Lower lobe of right lung (tissue), 2 donors: Measurements from ENCODE around the gene ZDHHC22. TPM values are rescaled to one million over a fixed set of nuclear protein-coding genes. Genes with fewer than 3 reads are reported as not detected.
"Not testable (repeated sequence)": the region's sequence is repeated elsewhere in the genome, so short reads cannot be mapped to it uniquely, and the experiment has no call there.

ENCODE experiments used
- ATAC-seq, 2 donors: fragments of 200-7000 bp; cut with Tn5 transposase; one replicate each; pipeline ENCODE4 v1.9.1; 2020 to 2022; ENCODE audit warnings: mild to moderate bottlenecking in 2 of 2, moderate library complexity in 2 of 2
- DNase-seq: peaks from one replicate; pipeline ENCODE4 v3.0.0-alpha.2; 2020
- H3K27ac ChIP-seq: fragments of 200-600 bp; one replicate; pipeline ENCODE4 v1.8.0; 2022
- H3K27me3 ChIP-seq: fragments of 200-600 bp; one replicate; pipeline ENCODE4 v1.8.0; 2022; ENCODE audit warnings: low read depth
- H3K36me3 ChIP-seq: fragments of 200-600 bp; one replicate; pipeline ENCODE4 v1.8.0; 2022; ENCODE audit warnings: mild to moderate bottlenecking
- H3K4me1 ChIP-seq: fragments of 200-600 bp; one replicate; pipeline ENCODE4 v1.8.0; 2022
- H3K4me3 ChIP-seq: fragments of 200-600 bp; one replicate; pipeline ENCODE4 v1.8.0; 2022; ENCODE audit warnings: mild to moderate bottlenecking
- H3K9me3 ChIP-seq: fragments of 200-600 bp; one replicate; pipeline ENCODE4 v1.8.0; 2022
- CTCF ChIP-seq: fragments of 200-600 bp; IDR thresholded peaks from one replicate; pipeline ENCODE4 v1.8.0; 2022; ENCODE audit warnings: antibody characterized with exemption, mild to moderate bottlenecking
- intact Hi-C: fragments of 100-400 bp; cut with DNase I; formaldehyde crosslinking; loops from one replicate; pipeline ENCODE4 v1.11.0; 2022
- total RNA-seq: library from RNA; stranded (reverse); fragmentation: NEBNext Ultra II Directional; extraction: Animal tissue kit (Norgen Biotek cat#: 25700); gene quantifications from one replicate; pipeline ENCODE4 v1.2.1, GENCODE V29; 2021
- donor health status: DM: no; HTN: yes; CAD: no; lungs with severe emphysema.

Gene ZDHHC22
- total RNA-seq, 1 donor from 2014 or later: not detected

- H3K4me1 ChIP-seq: peaks cover 12% of the 10 kb centered on the region
- no peak for ATAC-seq
- no peak overlapping the region for H3K4me3 ChIP-seq
- no peak overlapping the region for H3K27ac ChIP-seq
- H3K36me3 ChIP-seq: no peaks in the 10 kb centered on the region
- intact Hi-C loops: no loop called here
- no peak for TF ChIP-seq CTCF
- H3K9me3 ChIP-seq: no peaks in the 10 kb centered on the region
- H3K27me3 ChIP-seq: peaks cover 32% of the 10 kb centered on the region
- DNase-seq: no peak
These were observed 37.1 kb upstream of the ZDHHC22 start for GRCh38 chr14:77178656-77179055.

GRCh38 chr14:77177702-77178101, 36.1 kb upstream of the ZDHHC22 start:
- DNase-seq (no peak), ATAC-seq (no peak)
- no peak overlapping the region for H3K4me3 ChIP-seq
- intact Hi-C loops: no loop called here
- peaks cover 12% of the 10 kb centered on the region for H3K4me1 ChIP-seq
- no peaks in the 10 kb centered on the region for H3K36me3 ChIP-seq
- H3K9me3 ChIP-seq: no peaks in the 10 kb centered on the region
- H3K27me3 ChIP-seq: peaks cover 23% of the 10 kb centered on the region
- no peak for TF ChIP-seq CTCF
- H3K27ac ChIP-seq: no peak overlapping the region

GRCh38 chr14:77175843-77176242, 34.3 kb upstream of the ZDHHC22 start:
- ATAC-seq (no peak), DNase-seq (no peak)

GRCh38 chr14:77173911-77174617, 32.5 kb upstream of the ZDHHC22 start:
- intact Hi-C loops, H3K27me3 ChIP-seq, H3K9me3 ChIP-seq, H3K4me3 ChIP-seq, ATAC-seq, H3K36me3 ChIP-seq, H3K4me1 ChIP-seq, H3K27ac ChIP-seq, DNase-seq: not testable (repeated sequence)

More at GRCh38 chr14:77175843-77176242, 34.3 kb upstream of the ZDHHC22 start:
- intact Hi-C loops: no loop called here
- TF ChIP-seq CTCF: no peak
- Histone ChIP-seq H3K36me3 (no peaks in the 10 kb centered on the region), H3K27me3 (peaks cover 4% of the 10 kb centered on the region), H3K4me3 (no peak overlapping the region), H3K9me3 (no peaks in the 10 kb centered on the region), H3K27ac (no peak overlapping the region), H3K4me1 (no peaks in the 10 kb centered on the region)

GRCh38 chr14:77172916-77173315, 31.3 kb upstream of the ZDHHC22 start:
- Histone ChIP-seq H3K27me3 (no peaks in the 10 kb centered on the region), H3K36me3 (no peaks in the 10 kb centered on the region), H3K27ac (no peak overlapping the region), H3K4me1 (no peaks in the 10 kb centered on the region), H3K4me3 (no peak overlapping the region), H3K9me3 (peaks cover 8% of the 10 kb centered on the region)
- intact Hi-C loops: no loop called here
- no peak for TF ChIP-seq CTCF
- DNase-seq: no peak
- ATAC-seq: no peak

- no peaks in the 10 kb centered on the region for H3K27me3 ChIP-seq
- intact Hi-C loops: no loop called here
- no peak for TF ChIP-seq CTCF
- H3K9me3 ChIP-seq: peaks cover 8% of the 10 kb centered on the region
- no peak overlapping the region for H3K4me3 ChIP-seq
- no peaks in the 10 kb centered on the region for H3K36me3 ChIP-seq
- no peak for ATAC-seq
- no peak overlapping the region for H3K27ac ChIP-seq
- H3K4me1 ChIP-seq: no peaks in the 10 kb centered on the region
- DNase-seq: no peak
These were observed 28.5 kb upstream of the ZDHHC22 start for GRCh38 chr14:77170045-77170444.
